Suppressor macrophage treated with lipopolysaccharide for 4 hours (primary cell): ENCODE results near the gene GPER1.
A peak's percentile ranks its signal among the peaks of the same experiment; 100 is the strongest.
"Not testable (repeated sequence)": the region's sequence is repeated elsewhere in the genome, so short reads cannot be mapped to it uniquely, and the experiment has no call there.

Source experiments
- DNase-seq: peaks from one replicate; pipeline ENCODE4 v3.0.0-alpha.2; 2020

The GPER1 gene

DNA sequence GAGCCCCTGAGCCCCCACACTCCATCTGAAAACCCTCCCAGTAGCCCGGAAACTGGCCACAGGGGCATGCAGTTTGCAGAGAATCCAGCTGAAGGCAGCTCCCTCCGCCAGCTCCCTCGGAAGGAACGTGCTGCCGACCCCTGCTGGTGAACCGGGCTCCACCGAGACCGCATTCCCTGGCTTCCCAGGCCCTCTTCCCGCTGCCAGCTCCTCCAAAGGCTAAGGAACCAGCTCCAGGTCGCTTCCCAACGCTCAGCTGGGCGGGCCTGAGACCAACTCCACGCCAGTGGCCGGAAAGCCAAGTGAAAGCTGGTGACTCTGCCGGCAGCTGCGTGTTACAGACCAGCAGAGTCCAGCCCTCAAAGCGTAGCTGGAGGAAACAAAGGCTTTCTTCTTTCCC, 35.8 kb downstream of the GPER1 start:
- no peak for DNase-seq

DNA sequence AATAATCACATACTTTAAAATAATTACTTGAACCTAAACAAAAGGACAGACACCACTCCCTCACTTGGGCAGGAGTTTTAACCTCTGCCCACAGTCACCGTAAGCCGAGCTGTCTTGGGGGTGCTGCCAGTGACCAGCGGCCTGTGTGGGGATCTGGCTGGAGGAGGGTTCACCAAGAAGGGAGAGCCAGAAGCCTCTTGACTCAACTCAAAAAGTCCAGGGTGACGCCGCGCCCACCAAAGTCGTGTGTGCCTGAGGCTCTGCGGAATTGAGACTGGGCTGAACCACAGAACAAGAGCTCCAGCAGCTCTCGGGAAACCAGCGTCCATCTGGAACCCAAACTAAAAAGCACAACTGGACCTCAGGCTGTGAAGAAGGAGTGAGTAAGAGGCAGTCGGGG, 36.3 kb downstream of the GPER1 start:
- DNase-seq = no peak

DNA sequence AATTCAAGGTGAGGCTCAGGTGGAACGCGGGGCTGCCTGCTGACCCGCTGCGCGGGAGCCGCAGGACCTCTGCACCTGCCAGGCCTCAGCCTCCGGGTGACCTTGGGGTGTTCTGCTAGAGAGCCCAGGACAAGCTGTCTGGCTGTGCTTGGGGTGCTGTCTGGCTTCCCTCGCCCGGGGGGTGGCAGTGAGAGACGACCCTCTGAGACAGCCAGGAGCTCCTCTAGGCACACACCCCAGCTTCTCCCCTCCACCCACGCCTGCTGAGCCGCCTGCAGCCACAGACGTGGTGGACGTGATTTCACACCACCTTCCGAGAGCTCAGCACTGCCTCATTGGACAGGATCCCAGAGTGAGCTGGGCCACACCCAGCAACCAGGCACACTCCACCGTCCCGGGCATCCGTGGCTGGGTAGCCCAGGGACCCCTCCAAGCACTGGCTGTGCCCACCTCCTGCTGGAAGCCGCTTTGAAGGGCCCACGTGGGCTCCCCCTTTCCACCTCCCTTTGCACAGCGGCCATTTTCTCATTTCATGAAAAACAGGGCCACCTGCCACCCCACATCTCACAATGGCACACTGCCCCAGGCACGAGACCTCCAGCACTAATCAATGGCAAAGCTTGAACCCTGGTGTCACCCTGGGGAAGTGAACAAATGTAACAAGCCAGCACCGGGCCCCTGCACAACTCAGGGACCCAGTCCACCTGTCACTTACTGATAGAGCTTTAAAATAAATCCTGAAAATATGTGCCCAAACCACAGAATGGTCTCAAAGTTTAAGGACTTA, 37.1 kb downstream of the GPER1 start:
- DNase-seq = no peak

DNA sequence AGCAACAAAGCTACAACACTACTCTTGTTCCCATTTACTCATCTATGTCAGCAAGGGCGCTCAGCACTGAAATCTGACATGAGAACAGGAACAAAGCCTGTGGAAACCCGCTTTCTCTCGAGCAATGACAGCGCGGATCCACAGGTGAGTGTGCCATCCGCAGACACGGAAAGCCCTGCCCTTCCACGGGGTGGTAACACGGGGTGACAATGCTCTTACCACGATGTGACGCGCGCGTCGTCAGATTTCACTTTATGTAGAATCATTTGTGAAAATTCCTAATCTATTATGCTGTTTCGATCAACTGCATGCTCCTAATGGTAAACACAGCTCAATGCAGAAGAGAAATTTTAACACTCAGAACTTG, 37.7 kb downstream of the GPER1 start:
- DNase-seq = no peak

DNA sequence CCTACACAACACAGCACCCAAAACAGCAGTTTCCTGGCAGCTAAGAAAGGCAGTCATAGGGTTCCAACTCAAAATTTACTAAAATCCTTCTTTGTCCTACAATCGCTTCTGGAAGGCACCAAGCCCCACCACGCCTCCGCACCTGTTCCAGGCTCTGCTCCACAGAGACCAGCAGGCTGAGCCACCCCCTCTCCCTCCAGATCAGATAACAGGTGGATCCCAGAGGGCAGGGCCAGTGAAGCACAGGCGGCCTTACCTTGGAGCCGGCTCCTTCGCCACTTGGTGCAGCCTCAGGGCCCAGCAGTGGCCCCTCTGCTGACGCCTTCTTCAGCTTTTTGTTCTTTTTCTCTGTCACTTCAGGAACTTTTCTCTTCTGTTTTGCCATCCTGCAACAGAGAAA, 39.1 kb downstream of the GPER1 start:
- DNase-seq = no peak

DNA sequence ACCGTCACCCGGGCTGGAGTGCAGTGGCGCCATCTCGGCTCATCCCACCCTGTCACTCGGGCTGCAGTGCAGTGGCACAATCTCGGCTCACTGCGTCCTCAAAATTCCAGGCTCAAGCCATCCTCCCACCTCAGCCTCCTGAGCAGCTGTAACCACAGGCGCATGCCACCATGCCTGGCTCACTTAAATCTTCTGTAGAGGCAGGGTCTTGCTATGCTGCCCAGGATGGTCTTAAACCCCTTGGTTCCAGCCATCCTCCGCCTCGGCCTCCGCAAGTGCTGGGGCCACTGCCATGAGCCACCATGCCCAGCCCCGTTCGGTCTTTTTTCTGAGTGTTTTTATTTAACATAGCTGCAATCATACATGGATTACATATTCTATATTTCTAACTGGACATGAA, 41.5 kb downstream of the GPER1 start:
- DNase-seq = no peak

DNA sequence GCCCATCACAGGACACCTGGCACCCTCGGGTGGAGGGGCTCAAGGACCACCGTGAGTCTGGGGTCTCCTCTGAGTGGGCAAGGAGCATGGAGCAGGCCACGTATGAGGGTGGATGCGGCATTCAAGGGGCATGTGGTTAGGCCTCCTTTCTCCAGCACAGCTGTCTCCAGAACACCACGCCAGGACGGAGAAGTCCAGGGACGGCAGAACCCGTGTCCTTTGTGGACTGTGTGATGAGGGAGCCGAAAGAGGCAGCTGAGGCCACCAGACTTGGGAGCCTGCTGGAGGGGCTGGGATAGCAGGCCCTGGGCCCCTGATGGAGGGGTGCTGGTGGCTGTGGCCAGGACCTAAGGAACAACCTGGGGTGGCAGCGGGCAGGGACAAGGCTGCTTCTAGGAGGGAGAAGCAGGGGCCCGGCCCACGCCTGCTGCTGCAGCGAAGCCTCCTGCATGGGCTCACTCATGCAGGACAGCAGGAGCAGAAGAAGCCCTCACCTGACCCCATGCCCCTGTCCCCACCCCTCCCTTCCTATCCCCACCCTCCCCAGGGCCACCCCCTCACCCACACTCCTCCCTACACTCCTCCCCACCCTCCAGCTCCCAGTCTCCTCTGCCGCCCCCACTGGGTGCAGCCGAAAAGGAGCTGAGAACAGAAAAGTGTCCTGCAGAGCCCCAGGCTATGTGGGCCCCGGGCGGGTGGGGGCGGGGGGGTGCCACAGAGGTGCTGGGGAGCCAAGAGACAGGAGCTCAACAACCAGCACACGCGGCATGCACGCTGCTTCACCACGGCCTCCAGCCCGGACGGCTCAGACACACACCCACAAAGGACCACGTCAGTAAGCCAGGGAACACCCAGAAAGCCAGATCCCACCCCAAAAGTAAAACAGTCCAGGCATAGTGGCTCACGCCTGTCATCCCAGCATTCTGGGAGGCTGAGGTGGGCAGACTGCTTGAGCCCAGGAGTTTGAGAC, 42.4 kb downstream of the GPER1 start:
- no peak for DNase-seq

DNA sequence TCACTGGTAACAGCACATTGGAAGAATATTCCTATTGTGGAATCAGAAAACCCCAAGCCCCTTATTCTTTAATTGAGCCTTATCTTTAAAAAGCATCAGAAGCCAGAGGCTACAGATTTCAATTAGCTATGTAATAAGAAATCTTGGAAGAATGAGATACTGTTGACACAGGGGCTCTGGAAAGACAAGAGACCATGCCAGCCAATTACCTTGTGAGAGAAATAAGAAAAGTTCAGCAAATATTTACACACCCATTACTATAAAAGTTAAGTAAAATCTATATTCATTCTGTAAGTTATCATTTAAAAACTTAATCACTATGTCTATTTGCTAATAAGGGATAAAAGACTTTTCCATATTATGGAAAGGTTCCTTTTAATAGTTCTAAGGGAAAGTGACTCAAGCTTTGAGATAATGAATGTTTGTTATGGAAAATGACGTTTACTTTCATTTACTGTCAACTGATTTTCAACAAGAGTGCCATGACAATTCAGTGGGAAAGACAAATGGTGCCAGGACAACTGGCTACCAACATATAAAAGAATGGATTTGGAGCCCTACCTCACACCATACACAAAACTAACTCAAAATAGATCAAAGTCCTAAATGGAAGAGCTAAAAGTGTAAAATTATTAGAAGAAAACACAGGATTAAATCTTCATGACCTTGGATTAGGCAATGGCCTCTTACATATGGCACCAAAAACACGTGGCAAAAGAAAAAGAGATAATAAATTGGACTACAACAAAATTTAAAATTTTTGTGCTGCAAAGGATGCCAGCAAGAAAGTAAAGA, 43.8 kb downstream of the GPER1 start:
- DNase-seq = no peak

DNA sequence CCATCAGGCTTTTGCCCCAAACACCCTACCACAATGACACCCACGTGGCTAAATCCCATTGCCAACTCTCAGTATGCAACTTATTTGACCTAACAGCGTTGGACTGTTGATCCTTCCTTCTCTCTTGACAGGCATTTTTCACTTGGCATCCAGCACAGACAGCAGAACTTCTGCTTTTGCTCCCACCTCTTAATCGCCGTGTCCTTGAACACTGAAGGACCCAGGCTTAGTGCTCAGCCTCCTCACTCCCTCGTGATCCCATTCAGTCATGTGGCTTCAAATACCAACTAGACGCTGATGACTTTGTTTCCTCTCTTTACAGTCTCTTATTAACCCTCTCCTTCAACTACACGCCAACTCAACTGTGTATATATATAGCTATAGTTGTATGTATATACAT, 47.0 kb downstream of the GPER1 start:
- DNase-seq = peak; percentile 29

DNA sequence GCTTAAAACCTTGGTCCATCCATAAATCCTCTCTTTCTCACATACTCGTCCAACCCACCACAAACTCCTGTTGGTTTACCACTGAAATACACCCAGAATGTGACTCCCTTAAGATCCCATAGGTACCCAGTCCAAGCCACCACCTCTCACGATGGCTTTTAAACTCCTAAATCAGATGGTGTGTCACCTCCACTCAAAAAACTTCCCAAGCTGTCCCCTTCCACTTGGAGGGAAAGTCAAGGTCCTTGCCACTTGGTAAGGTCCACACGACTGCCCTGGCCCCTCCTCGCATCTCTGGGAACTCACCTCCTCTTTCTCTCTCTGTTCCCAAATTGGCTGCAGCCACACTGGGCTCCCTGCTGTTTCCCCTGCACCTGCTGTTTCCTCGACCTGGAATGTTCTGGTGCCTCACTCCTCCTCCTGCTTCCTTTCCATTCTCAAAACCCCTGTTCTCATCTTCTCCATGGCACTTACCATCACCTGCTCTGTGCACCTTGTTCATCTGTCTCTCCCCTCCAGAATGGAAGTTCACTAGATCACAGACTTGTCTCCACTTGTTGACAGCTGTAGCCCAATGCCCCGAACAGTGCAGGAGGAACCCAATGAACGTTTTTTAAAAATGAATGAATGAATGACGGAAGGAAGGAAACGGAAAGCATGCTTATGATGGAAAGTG, 49.1 kb downstream of the GPER1 start:
- DNase-seq = no peak

DNA sequence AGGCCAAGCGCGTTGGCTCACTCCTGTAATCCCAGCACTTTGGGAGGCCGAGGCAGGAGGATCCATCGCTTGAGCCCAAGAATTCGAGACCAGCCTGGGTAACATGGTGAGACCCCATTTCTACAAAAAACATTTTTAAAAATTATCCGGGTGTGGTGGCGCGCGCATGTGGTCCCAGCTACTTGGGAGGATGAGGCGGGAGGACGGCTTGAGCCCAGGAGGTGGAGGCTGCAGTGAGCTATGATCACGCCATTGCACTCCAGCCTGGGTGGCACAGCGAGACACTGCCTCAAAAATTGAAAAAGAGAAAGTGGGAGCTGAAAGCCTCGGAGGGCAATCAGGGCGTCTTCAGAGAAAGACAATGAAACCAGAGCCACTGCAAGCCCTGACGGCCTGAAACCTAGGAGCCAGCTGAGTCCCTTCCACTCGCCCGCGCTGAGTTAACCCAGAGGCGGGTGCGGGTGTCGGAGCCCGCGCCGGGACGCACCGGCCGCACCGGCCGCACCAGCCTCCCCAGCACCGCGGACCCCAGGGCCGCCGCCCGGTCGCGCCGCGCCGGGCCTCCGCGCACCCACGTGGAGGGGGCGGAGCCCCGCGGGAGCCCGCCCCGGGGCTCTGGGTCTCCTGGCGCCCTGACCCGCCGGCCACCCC, 49.7 kb downstream of the GPER1 start:
- DNase-seq = no peak

DNA sequence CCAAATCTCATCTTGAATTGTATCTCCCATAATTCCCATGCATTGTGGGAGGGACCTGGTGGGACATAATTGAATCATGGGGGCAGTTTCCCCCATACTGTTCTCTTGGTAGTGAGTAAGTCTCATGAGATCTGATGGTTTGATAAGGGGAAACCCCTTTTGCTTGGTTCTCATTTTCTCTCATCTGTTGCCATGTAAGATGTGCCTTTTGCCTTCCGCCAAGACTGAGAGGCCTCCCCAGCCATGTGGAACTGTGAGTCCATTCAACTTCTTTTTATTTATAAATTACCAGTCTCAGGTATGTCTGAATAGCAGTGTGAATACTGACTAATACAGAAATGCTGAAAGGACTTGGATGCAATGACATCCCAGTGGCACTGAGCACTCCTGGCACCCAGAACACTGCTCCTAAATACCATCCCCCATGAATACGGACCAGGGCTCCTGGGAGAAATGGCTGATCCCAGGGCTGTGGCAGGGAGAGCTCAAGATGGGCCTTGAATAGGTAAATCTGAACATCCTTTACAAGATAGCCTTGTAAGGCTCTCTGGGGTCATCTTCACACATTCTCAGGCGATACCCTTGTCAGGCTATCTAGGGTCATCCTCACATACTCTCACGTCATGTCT, 52.7 kb downstream of the GPER1 start:
- peak; percentile 14 for DNase-seq

DNA sequence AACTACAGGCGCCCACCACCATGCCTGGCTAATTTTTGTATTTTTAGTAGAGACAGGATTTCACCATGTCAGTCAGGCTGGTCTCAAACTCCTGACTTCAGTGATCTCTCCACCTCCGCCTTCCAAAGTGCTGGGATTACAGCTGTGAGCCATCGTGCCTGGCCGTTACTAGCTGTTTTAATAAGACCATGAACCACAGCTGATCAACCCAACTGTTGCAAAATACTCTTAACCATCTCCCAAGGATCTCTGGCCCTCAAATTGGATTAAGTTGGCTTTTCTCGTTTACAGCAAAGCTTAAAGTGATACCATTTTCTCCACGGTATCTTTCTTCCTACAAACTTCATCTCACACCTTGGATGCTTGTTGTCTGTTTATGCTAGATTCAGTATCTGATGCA, 53.7 kb downstream of the GPER1 start:
- DNase-seq = no peak

DNA sequence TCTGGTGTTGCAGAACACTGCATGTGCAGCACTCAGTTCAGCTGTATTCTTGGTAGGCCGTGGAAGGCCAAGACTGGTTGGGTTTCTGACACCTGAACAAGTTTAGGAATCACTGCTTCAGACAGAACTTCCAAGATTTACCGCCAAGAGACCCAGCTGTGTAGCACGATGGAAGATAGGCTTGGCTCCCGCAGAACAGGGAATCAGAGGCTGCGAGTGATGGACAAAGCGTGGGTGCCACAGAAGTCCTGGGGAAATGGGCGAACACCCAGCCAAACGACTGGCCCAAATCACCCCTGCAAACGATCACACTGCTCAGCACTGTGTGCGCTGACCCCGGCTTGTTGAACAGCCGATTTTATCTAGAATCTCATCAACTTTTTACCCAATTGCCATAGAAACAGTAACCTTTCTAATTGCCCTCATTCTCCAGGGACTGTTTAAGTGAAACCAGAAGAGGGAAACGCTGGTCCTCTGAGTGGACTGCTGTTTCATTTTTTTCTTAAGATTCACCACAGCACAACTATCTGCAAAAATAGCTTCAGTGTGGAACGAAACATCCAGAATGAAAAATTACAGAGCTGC, 54.2 kb downstream of the GPER1 start:
- no peak for DNase-seq

DNA sequence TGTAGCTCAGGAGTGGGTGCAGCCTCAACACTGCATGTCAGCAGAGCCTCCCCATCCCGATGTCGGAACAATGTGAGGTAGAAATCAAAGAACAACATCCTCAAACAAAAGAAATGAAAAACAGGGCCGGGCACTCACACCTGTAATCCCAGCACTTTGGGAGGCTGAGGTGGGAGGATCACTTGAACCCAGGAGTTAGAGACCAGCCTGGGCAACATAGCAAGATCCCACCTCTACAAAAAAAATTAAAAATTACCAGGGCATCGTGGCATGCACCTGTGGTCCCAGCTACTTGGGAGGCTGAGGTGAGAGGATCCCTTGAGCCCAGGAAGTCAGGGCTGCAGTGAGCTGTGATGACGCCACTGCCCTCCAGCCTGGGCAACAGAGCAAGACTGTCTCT, 55.1 kb downstream of the GPER1 start:
- not testable (repeated sequence) for DNase-seq
